GM19324 (cell line): ENCODE results near the gene SLC35C1.
"Not testable (repeated sequence)": the region's sequence is repeated elsewhere in the genome, so short reads cannot be mapped to it uniquely, and the experiment has no call there.

ENCODE experiments used
- ATAC-seq: cut with Tn5 transposase; IDR thresholded peaks from one replicate; pipeline ENCODE4 v1.9.1; 2021; ENCODE audit warnings: mild to moderate bottlenecking, moderate library complexity; ENCODE audit not compliant: unreplicated experiment, low FRiP score

The SLC35C1 gene

DNA sequence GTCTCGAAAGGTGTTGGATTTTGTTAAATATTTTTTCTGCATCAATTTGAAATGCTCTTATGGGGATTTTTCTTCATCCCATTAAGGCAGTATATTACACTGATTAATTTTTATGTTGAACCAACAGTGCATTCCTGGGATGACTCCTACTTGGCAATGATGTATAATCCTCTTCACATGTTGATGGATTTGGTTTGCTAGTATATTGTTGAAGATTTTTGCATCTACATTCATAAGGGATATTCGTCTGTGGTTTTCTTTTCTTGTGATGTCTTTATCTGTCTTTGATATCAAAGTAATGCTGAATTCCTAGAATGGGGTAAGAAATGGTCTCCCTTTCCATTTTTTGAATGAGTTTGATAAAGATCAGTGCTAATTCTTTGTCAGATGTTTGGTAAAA is 18.7 kb upstream of the SLC35C1 start:
- ATAC-seq, result no peak

DNA sequence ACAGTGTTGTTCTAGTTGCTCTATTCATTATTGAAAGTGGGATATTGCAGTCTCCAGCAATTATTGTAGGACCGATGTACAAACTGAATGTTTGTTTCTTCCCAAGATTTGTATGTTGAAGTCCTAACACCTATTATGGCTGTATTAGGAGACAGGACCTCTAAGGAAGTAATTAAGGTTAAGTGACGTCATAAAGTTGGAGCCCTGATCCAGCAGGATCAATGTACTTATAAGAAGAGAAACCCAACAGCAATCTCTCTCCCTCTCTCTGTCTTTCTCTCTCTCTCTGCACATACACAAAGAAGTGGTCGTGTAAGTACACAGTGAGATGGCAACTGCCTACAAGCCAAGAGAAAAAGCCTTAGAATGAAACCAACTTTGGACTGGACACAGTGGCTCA is 16.1 kb upstream of the SLC35C1 start:
- no peak for ATAC-seq

DNA sequence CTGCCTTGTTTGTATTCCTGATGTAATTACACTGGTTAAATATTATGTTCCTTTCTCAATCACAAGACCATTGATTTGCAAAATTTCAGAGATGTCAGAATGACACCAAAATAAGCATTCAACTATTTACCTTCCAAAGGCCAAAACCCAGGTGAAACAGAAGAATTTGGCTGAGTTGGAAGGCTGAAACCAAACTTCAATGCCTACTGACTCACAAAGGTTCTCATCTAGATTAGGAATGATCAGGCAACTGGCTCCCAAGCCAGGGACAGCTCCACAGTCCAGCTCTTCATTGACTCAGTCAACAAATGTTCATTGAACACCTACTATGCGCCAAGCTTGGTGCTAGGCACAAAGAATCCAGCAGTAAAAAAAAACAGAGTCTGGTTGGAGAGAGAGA is 13.4 kb upstream of the SLC35C1 start:
- ATAC-seq, result no peak

DNA sequence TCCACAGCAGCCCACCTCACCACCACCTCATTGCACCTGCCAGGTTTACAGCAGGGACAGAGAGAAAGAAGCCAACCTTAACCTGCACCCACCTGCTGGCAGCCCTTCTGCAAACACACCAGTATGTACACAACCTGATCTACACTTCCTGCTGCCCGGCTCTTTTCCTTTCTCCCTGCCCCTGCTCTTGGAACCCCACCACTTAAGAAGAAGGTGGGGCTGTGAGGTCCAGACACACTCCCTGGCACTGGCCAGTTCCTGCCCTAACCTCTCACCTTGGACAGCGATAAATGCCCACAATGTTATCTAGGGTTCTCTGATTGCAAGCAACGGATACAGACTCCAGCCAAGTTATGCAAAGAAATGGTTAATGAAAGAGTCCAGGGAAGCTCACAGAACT is 10.8 kb upstream of the SLC35C1 start:
- no peak for ATAC-seq

DNA sequence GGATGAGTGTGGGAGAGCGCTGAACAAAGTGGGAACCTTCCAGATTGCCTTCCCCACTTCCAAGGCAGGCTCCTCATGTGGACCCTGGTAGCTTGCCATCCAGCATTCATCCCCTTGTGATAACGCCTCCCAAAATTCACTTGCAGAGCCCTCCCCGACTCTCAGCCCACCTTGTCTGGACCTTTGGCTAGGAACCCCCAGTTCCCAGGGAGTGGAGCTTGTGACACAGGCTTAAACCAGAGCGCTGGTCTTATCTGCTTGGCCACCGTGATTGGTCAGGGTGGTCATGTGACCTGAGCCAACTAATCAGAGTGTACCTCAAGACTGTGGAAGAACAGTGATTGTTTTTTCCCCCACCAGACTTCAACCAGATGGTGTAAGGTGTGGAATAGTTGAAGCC is 9.6 kb upstream of the SLC35C1 start:
- ATAC-seq, result no peak

DNA sequence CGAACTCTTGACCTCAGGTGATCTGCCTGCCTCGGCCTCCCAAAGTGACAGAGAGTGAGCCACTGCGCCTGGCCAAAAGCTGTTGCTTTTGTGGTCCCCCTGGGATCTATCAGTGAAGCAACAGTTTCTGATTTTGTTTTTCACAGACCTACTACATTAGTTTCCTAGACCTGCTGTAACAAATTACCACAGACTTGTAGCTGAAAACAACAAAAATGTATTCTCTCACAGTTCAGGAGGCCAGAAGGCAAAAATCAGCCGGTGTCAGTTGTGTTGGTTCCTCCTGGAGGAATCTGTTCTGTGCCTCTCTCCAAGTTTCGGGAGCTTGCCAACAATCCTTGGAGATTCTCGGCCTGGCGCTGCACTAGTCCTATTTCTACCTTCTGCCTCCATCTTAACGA is 8.5 kb upstream of the SLC35C1 start:
- ATAC-seq, result no peak

DNA sequence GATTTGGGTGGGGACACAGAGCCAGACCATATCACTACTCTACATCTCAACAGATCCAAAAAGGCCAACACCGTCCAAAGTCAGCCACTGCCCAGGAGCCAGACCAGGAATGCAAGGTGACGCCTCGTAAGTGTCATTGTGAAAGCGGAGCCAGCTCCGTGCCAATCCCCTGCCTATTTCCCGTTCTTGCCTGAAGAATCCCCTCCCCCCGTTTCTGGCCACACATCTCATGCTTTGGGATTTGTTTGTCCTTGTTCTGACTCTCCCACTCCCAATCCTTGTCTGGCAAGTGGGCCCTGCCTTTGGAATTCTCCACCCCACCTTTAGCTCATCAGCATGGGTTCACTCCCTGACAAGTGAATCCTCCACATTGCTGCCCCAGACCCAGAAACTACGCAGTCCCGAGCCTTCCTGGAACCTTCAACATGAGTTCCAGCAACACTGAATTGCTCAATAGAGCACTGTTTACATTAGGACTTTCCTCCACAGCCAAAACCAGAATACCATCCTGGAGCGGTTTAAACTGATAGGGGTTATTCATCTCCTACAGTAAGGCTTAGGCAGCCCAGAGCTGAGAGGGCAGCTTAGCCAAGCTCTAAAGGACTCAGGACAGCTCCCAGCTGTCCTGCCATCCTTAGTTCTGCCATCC is 6.0 kb upstream of the SLC35C1 start:
- no peak for ATAC-seq

DNA sequence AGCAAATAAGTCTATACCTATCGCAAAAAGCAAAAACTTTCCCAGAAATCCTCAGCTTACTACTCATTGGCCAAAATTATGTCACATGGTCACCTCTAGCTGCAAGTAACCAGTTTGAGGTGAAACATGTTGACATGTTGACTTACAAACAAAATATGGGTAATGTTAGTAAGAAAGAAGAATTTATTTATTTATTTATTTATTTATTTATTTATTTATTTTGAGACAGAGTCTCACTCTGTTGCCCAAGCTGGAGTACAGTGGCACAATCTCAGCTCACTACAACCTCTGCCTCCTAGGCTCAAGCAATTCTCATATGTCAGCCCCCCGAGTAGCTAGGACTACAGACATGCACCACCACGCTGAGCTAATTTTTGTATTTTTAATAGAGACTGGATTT is 5.4 kb upstream of the SLC35C1 start:
- ATAC-seq, result no peak

DNA sequence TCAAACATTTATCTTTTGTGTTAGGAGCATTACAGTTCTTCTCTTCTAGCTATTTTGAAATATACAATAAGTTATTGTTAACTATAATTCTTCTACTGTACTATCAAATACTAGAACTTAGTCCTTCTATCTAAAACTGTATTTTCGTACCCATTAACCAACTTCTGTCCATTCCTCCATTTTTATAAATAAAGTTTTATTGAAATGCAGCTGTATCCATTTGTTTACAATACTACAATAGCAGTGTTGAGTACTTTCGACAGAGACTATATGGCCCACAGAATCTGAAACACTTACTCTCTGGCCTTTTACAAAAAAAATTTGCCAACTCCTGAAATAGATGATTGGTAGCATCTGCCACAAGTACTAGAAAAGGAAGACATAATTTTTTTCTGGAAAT is 4.7 kb upstream of the SLC35C1 start:
- ATAC-seq, result no peak

DNA sequence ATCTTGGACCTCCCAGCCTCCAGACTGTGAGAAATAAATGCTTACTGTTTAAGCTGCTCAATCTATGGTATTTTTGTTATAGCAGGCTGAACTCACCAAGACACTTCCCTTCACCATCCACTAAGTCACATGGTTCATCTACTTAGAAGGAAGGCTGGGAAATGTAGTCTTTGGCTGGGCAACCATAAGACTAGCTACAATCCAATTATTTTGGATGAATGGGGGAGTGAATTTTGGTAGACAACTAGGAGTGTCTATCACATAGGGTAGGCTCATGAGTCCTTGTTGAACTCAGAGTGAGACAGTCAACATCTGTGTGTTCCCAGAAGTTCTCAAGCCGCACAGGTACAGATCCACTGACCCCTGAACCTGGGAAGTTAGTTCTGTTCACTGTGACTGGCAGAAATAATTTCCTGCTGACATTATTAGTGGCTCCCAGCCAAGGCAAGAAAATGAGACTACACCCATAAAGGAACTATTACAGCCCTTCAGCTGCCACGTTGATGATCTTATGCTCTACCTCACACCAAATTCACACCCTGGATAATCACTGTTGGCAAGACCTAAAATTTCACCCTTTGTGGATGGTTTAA is 3.1 kb upstream of the SLC35C1 start:
- ATAC-seq, result no peak

DNA sequence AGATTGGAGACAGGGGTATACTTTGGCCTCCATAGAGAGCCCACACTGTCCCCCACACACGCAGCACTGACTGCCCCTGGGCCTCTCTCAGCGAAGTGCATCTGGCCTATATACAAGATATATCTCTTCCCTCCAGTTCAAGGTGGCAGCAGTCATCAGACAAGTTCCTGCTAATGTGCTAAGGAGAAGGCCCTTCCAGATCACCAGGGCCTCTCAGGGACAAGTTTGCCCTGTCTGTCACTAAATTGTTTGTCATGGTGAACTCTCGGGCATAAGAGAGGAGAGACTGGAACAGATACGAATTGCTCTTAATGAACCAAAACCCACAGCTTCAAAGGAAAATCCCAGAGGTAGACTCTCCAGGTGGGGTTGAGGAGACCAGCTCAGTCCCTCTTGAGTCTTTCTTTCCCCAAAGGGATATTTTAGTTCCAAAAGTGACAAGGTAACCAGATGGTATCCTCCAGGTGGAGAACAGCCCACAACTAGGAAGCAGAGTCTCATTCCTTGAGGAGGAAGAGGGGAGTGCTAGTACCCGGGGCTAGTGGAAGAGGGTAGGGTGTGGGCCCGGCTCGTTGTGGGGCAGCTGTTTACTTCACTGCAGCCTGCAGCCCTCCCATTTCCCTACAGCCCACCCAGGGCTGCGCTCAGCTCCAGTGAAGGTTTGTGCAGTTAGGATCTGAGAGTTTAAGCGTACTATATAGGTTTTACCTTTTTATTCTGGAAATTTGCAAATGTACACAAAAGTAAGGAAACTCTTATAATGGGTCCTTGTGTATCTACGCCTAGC is 2.2 kb upstream of the SLC35C1 start:
- no peak for ATAC-seq

DNA sequence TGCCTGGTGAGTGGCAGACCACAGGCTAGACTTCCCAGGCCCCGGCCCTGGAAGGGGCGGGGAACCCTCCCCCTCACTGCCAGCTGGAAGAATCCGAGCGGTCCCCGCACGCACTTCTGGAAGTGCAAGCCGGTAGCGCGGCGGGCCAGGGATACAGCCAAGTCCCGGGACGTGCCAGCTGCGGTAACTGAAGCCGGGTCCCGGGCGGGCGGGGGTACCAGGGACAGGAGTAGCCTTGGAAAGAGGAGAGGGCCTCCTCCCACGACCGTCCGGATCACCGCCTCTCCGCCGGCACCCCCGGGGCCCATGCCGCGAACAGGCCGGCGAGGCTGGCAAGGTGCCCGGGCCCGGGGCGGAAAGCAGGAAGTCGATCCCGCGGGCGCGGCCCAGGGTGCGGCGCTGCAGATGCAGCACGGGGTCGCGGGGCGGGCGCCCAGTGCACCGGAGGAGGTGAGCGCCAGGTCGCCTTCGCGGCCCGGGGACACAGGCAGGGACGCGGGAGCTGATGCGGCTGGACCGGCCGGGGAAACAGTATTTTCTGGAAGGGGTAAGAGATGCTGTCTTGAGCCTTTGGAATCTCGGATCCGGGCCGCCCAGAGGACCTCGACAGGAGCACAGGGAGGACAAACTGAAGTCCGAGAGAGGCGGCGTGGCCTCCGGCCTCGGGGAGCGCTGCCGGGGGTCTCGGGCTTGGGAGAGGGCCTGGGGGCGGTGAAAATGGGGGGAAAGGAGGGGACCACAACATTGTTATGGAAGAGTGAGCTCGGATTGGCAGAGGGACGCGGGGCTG is 783 bp upstream of the SLC35C1 start:
- peak; percentile 29 for ATAC-seq

DNA sequence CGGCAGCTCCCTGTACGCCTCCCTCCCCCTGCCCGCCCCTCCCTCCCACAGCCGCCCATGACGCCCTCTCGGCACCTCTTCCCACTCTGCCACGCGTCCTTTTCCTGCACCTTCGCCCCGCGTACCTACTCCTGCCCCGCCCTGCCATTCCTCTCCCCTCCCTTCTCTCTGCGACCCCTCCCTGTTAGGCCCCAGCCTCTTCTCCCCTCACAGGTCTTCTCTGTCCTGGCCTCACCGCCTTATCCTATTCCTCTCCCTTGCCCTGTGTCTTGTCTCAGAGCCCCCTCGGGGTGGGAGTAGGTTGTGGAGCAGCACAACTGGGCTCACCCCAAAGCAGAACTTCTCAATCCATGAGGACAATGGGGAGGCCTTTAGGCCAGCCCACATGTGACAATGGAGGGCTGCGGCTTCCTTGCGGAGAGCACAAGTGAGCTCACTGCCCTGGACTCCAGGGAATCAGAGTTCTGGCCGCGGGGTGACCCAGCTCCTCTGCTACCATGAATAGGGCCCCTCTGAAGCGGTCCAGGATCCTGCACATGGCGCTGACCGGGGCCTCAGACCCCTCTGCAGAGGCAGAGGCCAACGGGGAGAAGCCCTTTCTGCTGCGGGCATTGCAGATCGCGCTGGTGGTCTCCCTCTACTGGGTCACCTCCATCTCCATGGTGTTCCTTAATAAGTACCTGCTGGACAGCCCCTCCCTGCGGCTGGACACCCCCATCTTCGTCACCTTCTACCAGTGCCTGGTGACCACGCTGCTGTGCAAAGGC is 539 bp downstream of the SLC35C1 start:
- ATAC-seq, result peak; percentile 0

DNA sequence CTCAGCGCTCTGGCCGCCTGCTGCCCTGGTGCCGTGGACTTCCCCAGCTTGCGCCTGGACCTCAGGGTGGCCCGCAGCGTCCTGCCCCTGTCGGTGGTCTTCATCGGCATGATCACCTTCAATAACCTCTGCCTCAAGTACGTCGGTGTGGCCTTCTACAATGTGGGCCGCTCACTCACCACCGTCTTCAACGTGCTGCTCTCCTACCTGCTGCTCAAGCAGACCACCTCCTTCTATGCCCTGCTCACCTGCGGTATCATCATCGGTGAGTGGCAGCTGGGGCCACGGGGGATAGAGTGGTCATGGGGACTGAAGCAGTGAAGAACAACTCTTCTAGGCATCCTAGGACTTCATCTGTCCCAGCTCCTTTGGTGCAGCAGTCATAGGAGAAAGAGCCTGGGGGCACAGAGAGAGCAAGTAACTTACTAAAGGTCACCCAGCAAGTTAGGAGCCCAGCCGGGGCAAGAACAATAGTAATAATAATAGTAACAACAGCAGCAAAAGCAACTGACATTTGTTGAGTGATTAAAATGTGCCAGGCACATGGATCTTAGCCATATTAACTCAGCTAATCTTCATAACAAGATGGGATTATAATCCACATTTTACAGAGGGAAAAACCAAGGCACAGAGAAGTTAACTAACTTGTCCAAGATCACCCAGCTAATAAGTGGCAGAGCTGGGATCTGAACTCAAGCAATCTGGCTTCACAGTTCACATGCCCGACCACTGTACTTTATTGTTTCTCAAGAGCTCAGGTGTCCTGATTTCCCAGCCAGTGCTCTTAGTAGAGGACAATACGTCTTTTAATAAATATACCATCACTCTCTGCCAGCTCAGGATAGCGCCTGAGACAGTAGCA is 1.4 kb downstream of the SLC35C1 start:
- no peak for ATAC-seq

DNA sequence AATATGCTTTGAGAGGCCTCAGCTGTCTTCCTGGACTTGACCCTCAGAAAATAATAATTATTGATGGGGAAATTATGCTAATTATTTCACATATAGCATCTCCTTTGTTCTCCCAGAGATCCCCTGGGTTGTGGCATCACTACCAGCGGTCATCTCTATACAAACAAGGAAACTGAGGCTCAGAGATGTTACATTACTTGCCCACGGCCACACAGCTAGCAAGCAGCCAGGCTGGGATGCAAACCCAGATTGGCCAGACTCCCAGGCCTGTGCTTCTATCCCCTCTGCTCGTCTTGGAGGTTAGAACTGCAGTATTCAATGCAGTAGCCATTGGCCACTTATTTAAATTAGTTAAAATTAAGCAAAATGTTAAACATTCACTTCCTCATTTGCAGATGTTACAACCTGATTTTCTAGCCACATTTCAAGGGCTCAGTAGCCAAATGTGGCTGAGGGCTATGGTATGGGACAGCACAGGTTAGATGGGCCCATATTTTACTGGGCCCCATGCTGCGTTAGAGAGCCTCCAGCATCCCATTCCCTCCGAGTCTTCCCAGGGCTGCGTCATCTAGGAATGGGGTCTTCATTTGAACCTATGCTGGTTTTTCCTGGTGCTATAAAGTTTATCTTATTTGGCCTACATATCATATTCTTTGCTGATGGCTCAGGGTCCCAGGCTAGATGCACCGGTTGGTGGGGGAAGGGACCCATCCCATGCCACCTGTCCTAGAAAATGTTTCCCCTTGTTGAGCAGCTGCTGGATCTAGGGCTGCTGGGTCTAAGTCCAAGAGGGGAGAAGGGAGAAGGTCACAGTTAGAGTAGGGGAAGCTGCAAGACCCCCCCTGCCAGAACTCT is 2.2 kb downstream of the SLC35C1 start:
- ATAC-seq, result no peak

DNA sequence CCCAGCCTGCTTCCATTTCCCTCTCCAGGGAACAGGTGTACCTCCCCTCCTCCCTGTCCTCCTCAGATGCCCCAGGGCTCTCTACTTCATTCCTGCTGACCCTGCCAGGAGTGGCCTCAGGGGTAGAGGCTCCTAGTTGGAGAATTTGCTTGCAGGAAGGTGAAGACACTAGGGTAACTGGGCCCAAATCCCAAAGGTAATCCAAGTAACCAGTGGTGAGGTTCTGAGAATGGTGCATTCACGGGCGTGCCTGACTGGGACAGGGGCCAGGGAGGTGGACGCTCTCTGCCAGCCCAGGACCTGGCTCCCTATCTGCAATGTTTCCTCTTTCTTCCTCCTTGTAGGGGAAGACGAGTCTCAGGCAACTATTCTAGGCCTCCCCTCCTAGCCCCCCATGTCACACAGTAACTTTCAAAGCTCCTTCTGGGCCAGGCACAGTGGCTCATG is 2.9 kb downstream of the SLC35C1 start:
- no peak for ATAC-seq

DNA sequence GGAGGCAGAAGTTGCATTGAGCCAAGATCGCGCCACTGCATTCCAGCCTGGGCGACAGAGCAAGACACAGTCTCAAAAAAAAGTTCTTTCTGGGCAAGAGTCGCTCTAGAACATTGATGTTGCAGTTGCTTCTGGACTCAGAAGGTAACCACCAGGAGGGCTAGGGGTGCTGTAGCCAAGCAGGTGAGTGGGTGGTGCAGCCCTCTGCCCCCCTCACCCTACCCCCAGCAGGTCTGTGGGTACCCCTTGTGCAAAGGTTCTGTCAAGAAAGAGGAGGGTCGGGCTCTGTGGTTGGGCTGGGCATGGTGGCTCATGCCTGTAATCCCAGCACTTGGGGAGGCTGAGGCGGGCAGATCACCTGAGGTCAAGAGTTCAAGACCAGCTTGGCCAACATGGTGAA is 3.5 kb downstream of the SLC35C1 start:
- ATAC-seq, result not testable (repeated sequence)
